GM18517 (cell line): ENCODE results near the gene POM121.
"Not testable (repeated sequence)": the region's sequence is repeated elsewhere in the genome, so short reads cannot be mapped to it uniquely, and the experiment has no call there.

Source experiments
- ATAC-seq: cut with Tn5 transposase; IDR thresholded peaks from one replicate; pipeline ENCODE4 v1.9.1; 2021; ENCODE audit warnings: mild to moderate bottlenecking, moderate library complexity; ENCODE audit not compliant: unreplicated experiment

The POM121 gene

DNA sequence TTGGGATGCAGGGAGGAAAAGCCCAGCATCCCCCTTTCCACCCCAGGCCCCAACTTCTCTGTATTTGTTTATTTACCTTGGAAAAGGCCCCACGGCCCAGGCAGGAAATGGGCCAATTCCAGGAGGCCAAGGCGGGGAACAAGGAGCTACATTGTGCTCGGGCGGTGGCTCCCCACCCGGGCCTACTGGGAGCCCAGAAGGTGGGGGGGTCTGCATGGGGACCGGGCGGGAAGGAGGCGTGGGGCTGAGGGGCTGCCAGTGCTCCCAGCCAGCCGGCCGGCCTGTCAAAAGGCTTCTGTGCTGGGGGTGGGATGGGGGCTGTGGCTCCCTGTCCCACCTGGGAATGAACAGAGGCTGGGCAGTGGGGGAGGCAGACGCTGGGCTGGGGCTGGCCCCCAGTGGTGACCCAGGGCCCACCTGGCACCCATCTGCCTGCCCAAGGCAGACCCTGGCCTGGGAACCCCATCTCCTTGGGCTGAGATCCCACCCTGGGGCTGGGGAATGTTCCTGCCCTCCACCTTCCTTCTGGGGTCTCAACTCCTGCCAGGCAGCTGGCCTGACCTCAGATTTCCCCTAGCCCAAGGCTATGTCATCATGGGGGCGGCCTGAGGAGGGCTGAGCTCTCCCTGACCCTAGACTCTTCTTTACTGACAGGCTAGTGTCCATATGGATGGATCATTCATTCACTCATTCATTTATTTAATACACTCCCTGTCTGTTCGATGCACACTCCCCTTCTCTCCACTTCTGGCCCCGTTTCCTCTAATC, 65.4 kb downstream of the POM121 start:
- not testable (repeated sequence) for ATAC-seq

GRCh38 chr7:72995484-72995883, 70.6 kb downstream of the POM121 start:
- not testable (repeated sequence) for ATAC-seq

GRCh38 chr7:72997447-72997846, 72.6 kb downstream of the POM121 start:
- not testable (repeated sequence) for ATAC-seq

- ATAC-seq = not testable (repeated sequence)
These were observed 73.1 kb downstream of the POM121 start for GRCh38 chr7:72997887-72998468.
